Activated CD4-positive, alpha-beta memory T cell treated with anti-CD3 and anti-CD28 coated beads, Interleukin-2, amount 10 ng/mL, durations not matched to agents 7 days and 5 days (primary cell): ENCODE measurements around the gene PLEKHA1. TPM values are rescaled to one million over a fixed set of nuclear protein-coding genes. Genes with fewer than 3 reads are reported as not detected.

Experiments used
- CTCF ChIA-PET: fragments of 350-600 bp; sonication (Branson Sonifier 250); formaldehyde crosslinking; loops from one replicate; lab custom pipeline; 2021; ENCODE audit warnings: antibody characterized with exemption, inconsistent platforms; lab: Charles Lee
- POLR2A ChIA-PET: fragments of 350-600 bp; sonication (Branson Sonifier 250); formaldehyde crosslinking; loops from one replicate; lab custom pipeline; 2021; ENCODE audit warnings: antibody characterized with exemption; lab: Charles Lee
- DNase-seq: peaks from one replicate; pipeline ENCODE4 v3.0.0-alpha.2; 2020
- H3K27ac Mint-ChIP-seq: one replicate; pipeline ENCODE4 v1.8.0; 2021; ENCODE audit warnings: mild to moderate bottlenecking, mixed read lengths
- H3K27me3 Mint-ChIP-seq: one replicate; pipeline ENCODE4 v1.8.0; 2021; ENCODE audit warnings: mixed read lengths
- H3K36me3 Mint-ChIP-seq: one replicate; pipeline ENCODE4 v1.8.0; 2021; ENCODE audit warnings: low read depth, mixed read lengths
- H3K4me1 Mint-ChIP-seq: one replicate; pipeline ENCODE4 v1.8.0; 2021; ENCODE audit warnings: mixed read lengths
- H3K4me3 Mint-ChIP-seq: one replicate; pipeline ENCODE4 v1.8.0; 2021; ENCODE audit warnings: mild to moderate bottlenecking, mixed read lengths
- H3K9me3 Mint-ChIP-seq: one replicate; pipeline ENCODE4 v1.8.0; 2021; ENCODE audit warnings: mixed read lengths
- total RNA-seq, 2 experiments: library from RNA; stranded (reverse); gene quantifications; one replicate each; pipeline ENCODE4 v1.2.3, GENCODE V29; 2021

The PLEKHA1 gene
- total RNA-seq, 2 experiments from 2014 or later, result 5.2 to 5.3 TPM

DNA sequence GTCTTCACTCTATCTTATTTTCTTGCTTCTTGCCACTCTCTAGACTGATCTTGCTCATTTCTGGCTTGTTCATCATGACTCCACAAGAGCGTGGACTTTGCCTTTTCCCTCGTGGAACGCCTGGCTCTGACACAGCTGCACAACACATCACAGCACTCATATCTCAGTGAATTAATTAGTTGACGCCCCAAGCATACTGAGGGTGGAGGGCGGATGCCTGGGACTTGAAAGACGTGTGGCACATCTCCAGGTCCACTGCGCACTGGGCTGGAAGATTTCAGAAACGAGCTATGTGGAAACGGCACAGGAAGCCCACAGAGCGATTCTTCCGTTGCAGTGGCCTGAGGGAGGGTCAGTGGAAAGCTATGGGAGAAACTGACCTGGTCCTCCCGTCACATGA, 23.6 kb upstream of the PLEKHA1 start:
- no peak overlapping the region for H3K27ac Mint-ChIP-seq
- H3K4me1 Mint-ChIP-seq, result no peaks in the 10 kb centered on the region
- CTCF ChIA-PET, result interaction anchor here (1.2 kb wide), 1 partner anchor 8 kb away, joined by 3 read pairs; no protein-coding TSS in a partner anchor
- DNase-seq, result no peak
- no peak overlapping the region for H3K4me3 Mint-ChIP-seq
- peaks cover 10% of the 10 kb centered on the region for H3K27me3 Mint-ChIP-seq
- POLR2A ChIA-PET, result no interaction called here
- no peaks in the 10 kb centered on the region for H3K9me3 Mint-ChIP-seq
- H3K36me3 Mint-ChIP-seq, result no peaks in the 10 kb centered on the region

DNA sequence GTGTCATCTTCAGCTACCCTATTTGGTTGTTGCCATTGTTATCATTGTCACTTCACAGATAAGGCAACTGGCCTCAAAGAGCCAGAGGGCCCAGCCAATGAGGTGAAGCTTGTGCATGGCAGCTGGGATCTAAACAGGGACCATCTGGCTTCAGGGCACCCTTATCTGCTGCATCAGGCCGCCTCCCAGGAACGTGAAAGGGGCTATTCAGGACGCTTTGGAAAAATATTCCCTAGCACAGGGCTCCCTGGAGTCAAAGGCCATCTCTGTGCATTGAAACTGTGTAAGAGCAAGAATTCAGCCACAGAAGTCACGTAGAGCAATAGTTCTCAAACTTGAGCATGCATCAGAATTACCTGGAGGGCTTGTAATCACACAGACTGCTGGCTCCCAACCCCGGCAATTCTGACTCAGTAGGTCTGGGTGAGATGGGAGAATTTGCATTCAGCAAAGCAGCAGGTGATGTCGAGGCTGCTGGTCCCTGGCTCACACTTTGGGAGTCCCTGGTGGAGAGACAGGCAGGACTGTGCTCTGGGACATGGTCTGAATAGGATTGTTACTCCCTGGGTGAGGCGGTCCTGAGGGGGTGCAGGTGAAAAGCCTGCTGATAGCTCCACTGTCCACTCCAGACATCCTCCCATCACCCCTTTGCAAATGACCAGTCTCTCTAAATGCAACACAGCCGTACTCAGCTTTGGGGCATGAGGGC, 21.5 kb upstream of the PLEKHA1 start:
- Mint-ChIP-seq H3K4me1 (no peaks in the 10 kb centered on the region), H3K9me3 (no peaks in the 10 kb centered on the region), H3K27ac (no peak overlapping the region), H3K36me3 (no peaks in the 10 kb centered on the region), H3K27me3 (peaks cover 10% of the 10 kb centered on the region), H3K4me3 (no peak overlapping the region)
- DNase-seq, result no peak
- ChIA-PET POLR2A (no interaction called here), CTCF (no interaction called here)

GRCh38 chr10:122354383-122354782, 20.1 kb upstream of the PLEKHA1 start:
- CTCF ChIA-PET, result no interaction called here
- POLR2A ChIA-PET, result no interaction called here
- no peaks in the 10 kb centered on the region for H3K9me3 Mint-ChIP-seq
- H3K4me1 Mint-ChIP-seq, result no peaks in the 10 kb centered on the region
- DNase-seq, result no peak
- no peaks in the 10 kb centered on the region for H3K36me3 Mint-ChIP-seq
- H3K27me3 Mint-ChIP-seq, result peaks cover 15% of the 10 kb centered on the region
- H3K4me3 Mint-ChIP-seq, result no peak overlapping the region
- H3K27ac Mint-ChIP-seq, result no peak overlapping the region

DNA sequence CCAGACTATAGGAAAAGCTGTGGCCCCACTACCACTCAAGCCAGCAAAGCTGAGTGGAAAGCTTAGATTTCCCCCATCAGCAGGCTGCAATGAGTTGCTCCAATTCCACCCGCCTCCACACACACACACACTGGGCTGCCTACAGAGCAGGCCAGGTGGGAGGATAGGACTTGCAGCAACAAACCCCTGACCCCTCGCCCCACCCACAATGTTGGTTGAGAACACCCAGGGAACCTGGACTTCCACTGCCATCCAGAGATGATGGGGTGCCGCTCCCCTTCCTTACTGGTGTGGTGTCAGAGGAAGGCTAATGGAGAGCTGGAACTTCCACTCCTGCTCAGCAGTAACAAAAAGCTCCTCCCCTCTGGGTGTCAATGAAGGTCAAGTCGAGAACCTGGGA, 16.8 kb upstream of the PLEKHA1 start:
- Mint-ChIP-seq H3K4me1 (no peaks in the 10 kb centered on the region), H3K36me3 (no peaks in the 10 kb centered on the region), H3K27me3 (peaks cover 21% of the 10 kb centered on the region), H3K4me3 (no peak overlapping the region), H3K27ac (no peak overlapping the region), H3K9me3 (no peaks in the 10 kb centered on the region)
- no peak for DNase-seq
- ChIA-PET POLR2A (interaction anchor here (0.9 kb wide), 1 partner anchor 17 kb away, joined by 3 read pairs; the partner anchor contains the start of gene PLEKHA1), CTCF (no interaction called here)

- Mint-ChIP-seq H3K27me3 (peaks cover 18% of the 10 kb centered on the region), H3K4me3 (no peak overlapping the region), H3K9me3 (no peaks in the 10 kb centered on the region), H3K36me3 (no peaks in the 10 kb centered on the region), H3K27ac (no peak overlapping the region), H3K4me1 (no peaks in the 10 kb centered on the region)
- CTCF ChIA-PET, result interaction anchor here (0.7 to 0.9 kb wide), 2 partner anchors 61 to 79 kb away, joined by 3 to 4 read pairs; no protein-coding TSS in a partner anchor
- POLR2A ChIA-PET, result no interaction called here
- no peak for DNase-seq
Observed at GRCh38 chr10:122359621-122360020, 14.9 kb upstream of the PLEKHA1 start.

- no peak for DNase-seq
- Mint-ChIP-seq H3K27me3 (peaks cover 19% of the 10 kb centered on the region), H3K4me3 (no peak overlapping the region), H3K27ac (no peak overlapping the region), H3K4me1 (no peaks in the 10 kb centered on the region), H3K36me3 (no peaks in the 10 kb centered on the region), H3K9me3 (no peaks in the 10 kb centered on the region)
- ChIA-PET CTCF (no interaction called here), POLR2A (no interaction called here)
Observed at GRCh38 chr10:122361046-122361445, 13.5 kb upstream of the PLEKHA1 start.

DNA sequence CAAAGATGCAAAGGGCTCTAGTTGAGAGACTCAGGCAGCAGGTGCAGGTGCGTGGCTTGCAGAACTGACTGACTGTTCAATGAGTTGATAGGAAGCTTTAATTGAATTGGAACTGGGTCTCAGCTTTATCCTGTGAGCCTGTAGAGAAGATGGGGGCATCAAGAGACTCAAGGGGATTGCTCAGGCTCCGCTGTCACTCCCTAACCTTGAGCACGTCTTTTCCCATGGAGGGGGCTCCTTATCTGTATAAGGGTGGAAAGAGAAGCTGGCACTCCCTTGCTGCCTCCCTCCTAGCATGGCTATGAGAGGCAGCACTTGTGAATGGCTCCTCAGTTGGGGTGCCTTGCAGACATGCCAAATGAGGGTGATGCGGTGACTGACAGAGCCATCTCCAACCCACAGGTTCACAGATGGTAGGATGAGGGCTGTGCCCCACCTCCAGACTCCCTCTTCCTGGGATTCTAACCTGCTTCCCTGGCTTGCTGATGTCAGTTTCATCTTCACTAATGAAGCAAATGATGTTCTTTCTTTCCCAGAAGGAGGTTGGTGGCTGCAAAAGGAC, 12.4 kb upstream of the PLEKHA1 start:
- Mint-ChIP-seq H3K36me3 (no peaks in the 10 kb centered on the region), H3K27me3 (peaks cover 22% of the 10 kb centered on the region), H3K4me3 (no peak overlapping the region), H3K9me3 (no peaks in the 10 kb centered on the region), H3K27ac (no peak overlapping the region), H3K4me1 (no peaks in the 10 kb centered on the region)
- CTCF ChIA-PET, result no interaction called here
- DNase-seq, result no peak
- POLR2A ChIA-PET, result no interaction called here

- Mint-ChIP-seq H3K36me3 (no peaks in the 10 kb centered on the region), H3K27ac (no peak overlapping the region), H3K27me3 (peaks cover 27% of the 10 kb centered on the region), H3K4me3 (no peak overlapping the region), H3K4me1 (no peaks in the 10 kb centered on the region), H3K9me3 (no peaks in the 10 kb centered on the region)
- ChIA-PET CTCF (no interaction called here), POLR2A (no interaction called here)
- DNase-seq, result no peak
Observed at GRCh38 chr10:122362621-122363020, 11.9 kb upstream of the PLEKHA1 start.

GRCh38 chr10:122363311-122363710, 11.2 kb upstream of the PLEKHA1 start:
- H3K27me3 Mint-ChIP-seq, result peaks cover 31% of the 10 kb centered on the region
- DNase-seq, result no peak
- no peaks in the 10 kb centered on the region for H3K36me3 Mint-ChIP-seq
- H3K4me1 Mint-ChIP-seq, result no peaks in the 10 kb centered on the region
- H3K4me3 Mint-ChIP-seq, result no peak overlapping the region
- CTCF ChIA-PET, result no interaction called here
- POLR2A ChIA-PET, result no interaction called here
- no peaks in the 10 kb centered on the region for H3K9me3 Mint-ChIP-seq
- H3K27ac Mint-ChIP-seq, result no peak overlapping the region

GRCh38 chr10:122363722-122364463, 10.6 kb upstream of the PLEKHA1 start:
- H3K9me3 Mint-ChIP-seq, result no peaks in the 10 kb centered on the region
- no peak for DNase-seq
- POLR2A ChIA-PET, result interaction anchor here (1.2 kb wide), 1 partner anchor 11 kb away, joined by 3 read pairs; the partner anchor contains the start of gene PLEKHA1

DNA sequence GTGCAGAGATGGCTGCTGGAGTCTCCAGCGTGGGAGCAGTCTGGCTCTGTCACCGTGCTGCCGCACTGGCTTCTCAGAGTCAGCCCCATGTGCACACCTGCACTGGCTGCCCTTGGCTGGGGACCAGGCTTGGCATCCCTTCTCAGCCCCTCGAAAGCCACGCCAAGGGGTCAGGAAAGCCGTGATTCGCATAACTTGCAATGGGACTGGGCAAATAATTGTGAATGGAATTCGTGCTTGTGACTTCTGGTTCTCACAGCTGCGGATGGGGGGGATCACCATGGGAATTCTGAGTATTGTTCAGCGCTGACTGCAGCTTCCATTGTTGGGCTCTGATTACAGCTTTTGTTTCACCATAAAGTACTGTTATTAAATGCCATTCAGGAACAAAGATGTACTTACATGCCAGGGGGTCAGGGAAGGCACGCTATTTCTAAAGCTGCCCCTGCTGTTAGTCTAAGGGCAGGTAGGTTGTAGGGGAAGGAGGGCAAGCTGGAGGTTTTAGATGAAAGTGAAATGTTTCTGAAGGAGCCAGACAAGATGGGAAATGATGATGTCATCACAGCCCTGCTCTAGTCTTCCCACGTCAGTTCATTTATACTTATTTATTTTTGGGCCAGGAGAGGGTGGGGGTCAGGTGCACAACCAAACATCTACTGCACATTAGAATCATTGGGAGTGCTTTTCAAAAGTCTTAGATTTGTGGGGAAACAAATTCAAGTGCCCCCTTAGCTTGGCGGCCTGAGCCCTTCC, 5.8 kb upstream of the PLEKHA1 start:
- H3K27me3 Mint-ChIP-seq, result peaks cover 56% of the 10 kb centered on the region
- POLR2A ChIA-PET, result no interaction called here

More at GRCh38 chr10:122363722-122364463, 10.6 kb upstream of the PLEKHA1 start:
- Mint-ChIP-seq H3K27me3 (peaks cover 31% of the 10 kb centered on the region), H3K4me1 (no peaks in the 10 kb centered on the region), H3K36me3 (no peaks in the 10 kb centered on the region), H3K4me3 (no peak overlapping the region), H3K27ac (no peak overlapping the region)
- CTCF ChIA-PET, result no interaction called here

GRCh38 chr10:122373108-122373507, 1.4 kb upstream of the PLEKHA1 start:
- H3K9me3 Mint-ChIP-seq, result no peaks in the 10 kb centered on the region
- H3K4me3 Mint-ChIP-seq, result no peak overlapping the region
- H3K27me3 Mint-ChIP-seq, result peaks cover 65% of the 10 kb centered on the region
- H3K4me1 Mint-ChIP-seq, result peaks cover 18% of the 10 kb centered on the region
- no peak for DNase-seq
- ChIA-PET POLR2A (no interaction called here), CTCF (no interaction called here)
- H3K27ac Mint-ChIP-seq, result no peak overlapping the region
- peaks cover 2% of the 10 kb centered on the region for H3K36me3 Mint-ChIP-seq

More for the DNA sequence above, 5.8 kb upstream of the PLEKHA1 start:
- Mint-ChIP-seq H3K4me3 (no peak overlapping the region), H3K4me1 (peaks cover 3% of the 10 kb centered on the region), H3K27ac (no peak overlapping the region), H3K36me3 (no peaks in the 10 kb centered on the region), H3K9me3 (no peaks in the 10 kb centered on the region)
- CTCF ChIA-PET, result interaction anchor here (2.4 kb wide), 1 partner anchor 70 kb away, joined by 6 read pairs; no protein-coding TSS in a partner anchor
- DNase-seq, result no peak
